Measurements from ENCODE around the gene ERF. TPM values are rescaled to one million over a fixed set of nuclear protein-coding genes. Genes with fewer than 3 reads are reported as not detected.

Gene ERF
- total RNA-seq (10 to 100 TPM; 10.0 to 13.5 (median 11.8) TPM), polyA plus RNA-seq (10 to 100 TPM in 2 of 3 donors, 1 to 10 TPM in 1; 7.1 to 11.7 (median 11.4) TPM)
- long read RNA-seq, donor 1, result 0 reads
- long read RNA-seq, donor 2, result 0 reads

DNA sequence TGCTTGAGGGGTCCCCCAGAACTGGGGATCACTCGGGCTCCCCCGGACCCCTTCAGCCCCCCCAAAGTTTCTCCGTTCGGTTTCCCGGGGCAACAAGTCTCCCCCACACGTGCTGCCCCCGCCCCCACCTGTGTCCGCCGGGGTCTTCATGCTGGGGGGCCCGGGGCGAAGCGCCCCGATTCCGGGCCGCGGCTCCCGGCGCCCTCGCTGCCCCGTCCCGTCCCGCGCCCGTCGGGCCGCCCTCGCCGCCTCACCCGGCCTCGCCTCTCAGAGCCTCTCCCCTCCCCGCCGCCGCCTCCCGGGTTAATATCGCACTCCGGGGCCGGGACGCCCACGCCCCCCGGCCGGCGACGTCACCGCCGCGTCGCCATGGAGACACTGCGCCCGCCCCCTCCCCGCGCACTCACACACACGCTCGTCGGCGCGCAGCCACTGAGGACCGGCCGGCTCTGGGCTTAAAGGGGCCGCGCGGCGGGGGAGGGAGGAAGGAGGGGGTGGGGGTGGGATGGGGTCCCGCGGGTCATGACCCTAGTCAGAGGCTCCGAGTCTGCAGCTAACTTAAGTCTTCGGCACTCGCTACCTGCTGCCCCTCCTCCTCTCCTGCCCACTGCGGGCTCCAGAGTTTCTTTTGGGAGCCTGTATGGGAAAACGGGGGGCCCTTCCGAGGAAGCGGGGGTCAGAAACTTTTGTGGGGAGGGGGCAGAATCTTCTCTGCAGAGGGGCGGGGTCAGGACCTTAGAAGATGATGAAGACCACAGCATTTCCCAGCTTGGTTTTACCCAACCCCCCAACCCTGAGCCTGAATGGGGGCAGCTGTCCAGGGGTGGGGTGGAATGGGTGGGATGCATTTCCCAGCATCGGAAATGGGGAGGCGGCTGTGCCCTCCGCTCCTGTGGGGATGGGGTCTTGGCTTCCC is at the start of gene ERF:
Gene ERF, minus strand, starts transcription at position 279 of the 916 bp plus-strand sequence. Its CDS starts 129 bp downstream, at position 150.
- ATAC-seq (peak; percentile 78 to 83 (median 82)), DNase-seq (peak; percentile 93 to 95)
- Histone ChIP-seq H3K36me3 (ENCODE audit: insufficient read depth in 1 of 2, low read depth in 1 of 2) (no peaks in the 10 kb centered on the region), H3K9me3 (no peaks in the 10 kb centered on the region), H3K27me3 (ENCODE audit: insufficient read depth in 3 of 3, low read length in 2 of 3) (peaks cover 0 to 4% (median 0%) of the 10 kb centered on the region in 3 donors), H3K4me1 (peaks cover 19% of the 10 kb centered on the region), H3K4me3 (peak within 1 kb of the TSS; percentile 95), H3K27ac (peak within 1 kb of the TSS; percentile 92)
- TF ChIP-seq, protein P1, sequence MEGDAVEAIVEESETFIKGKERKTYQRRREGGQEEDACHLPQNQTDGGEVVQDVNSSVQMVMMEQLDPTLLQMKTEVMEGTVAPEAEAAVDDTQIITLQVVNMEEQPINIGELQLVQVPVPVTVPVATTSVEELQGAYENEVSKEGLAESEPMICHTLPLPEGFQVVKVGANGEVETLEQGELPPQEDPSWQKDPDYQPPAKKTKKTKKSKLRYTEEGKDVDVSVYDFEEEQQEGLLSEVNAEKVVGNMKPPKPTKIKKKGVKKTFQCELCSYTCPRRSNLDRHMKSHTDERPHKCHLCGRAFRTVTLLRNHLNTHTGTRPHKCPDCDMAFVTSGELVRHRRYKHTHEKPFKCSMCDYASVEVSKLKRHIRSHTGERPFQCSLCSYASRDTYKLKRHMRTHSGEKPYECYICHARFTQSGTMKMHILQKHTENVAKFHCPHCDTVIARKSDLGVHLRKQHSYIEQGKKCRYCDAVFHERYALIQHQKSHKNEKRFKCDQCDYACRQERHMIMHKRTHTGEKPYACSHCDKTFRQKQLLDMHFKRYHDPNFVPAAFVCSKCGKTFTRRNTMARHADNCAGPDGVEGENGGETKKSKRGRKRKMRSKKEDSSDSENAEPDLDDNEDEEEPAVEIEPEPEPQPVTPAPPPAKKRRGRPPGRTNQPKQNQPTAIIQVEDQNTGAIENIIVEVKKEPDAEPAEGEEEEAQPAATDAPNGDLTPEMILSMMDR (IDR thresholded peaks at IDR 0.05), result no peak
- 1% methylated on average over 28 to 75 of the region's 75 CpGs for WGBS, 3 donors
- intact Hi-C loops (cut with DNase I), result no loop called here

DNA sequence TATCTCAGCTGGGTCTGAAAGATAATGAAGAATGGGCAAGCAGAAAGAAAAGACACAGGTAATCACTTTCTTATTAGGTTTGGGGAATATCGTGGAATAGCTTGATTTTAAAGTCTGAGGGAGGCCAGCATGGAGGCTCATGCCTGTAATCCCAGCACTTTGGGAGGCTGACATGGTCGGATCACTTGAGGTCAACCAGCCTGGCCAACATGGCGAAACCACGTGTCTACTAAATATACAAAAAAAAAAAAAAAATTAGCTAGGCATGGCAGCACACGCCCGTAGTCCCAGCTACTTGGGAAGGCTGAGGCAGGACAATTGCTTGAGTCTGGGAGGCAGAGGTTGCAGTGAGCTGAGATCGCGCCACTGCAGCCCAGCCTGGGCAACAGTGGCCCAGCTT is 48.9 kb upstream of the ERF start:
- Histone ChIP-seq H3K36me3 (ENCODE audit: insufficient read depth in 1 of 2, low read depth in 1 of 2) (no peaks in the 10 kb centered on the region), H3K27me3 (ENCODE audit: insufficient read depth in 3 of 3, low read length in 2 of 3) (no peaks in the 10 kb centered on the region), H3K9me3 (no peaks in the 10 kb centered on the region), H3K4me3 (peak overlapping the region; percentile 77), H3K4me1 (peaks cover 16% of the 10 kb centered on the region), H3K27ac (no peak overlapping the region)
- intact Hi-C loops (cut with DNase I), result no loop called here
- 84 to 91% (median 87%) methylated on average over 8 of the region's 8 CpGs for WGBS, 3 donors
- no peak for DNase-seq
- no peak for ATAC-seq
- TF ChIP-seq, protein P1 (IDR thresholded peaks at IDR 0.05), result no peak

DNA sequence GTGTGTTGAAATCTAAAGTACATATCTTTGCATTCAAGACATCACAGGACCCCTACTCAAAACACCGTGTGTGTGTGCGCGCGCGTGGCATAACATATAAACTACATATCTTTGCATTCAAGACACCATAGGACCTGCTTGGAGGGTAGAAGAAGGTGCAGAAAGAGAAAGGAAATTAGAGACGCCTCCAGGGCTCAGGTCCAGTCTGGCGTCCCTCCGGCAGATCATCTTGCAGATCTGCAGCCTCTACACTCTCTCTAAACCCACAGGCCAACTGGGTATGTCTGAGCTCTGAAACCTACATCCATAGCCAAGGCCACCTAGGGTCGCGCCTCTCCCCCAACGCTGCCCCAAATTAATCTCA is 48.2 kb upstream of the ERF start:
- ATAC-seq (peak in 3 of 4 donors; percentile 24 to 44 (median 42)), DNase-seq (no peak)
- H3K9me3 ChIP-seq, result no peaks in the 10 kb centered on the region
- peaks cover 16% of the 10 kb centered on the region for H3K4me1 ChIP-seq
- TF ChIP-seq, protein P1 (IDR thresholded peaks at IDR 0.05), result no peak
- no peaks in the 10 kb centered on the region for H3K36me3 ChIP-seq (ENCODE audit: insufficient read depth in 1 of 2, low read depth in 1 of 2)
- intact Hi-C loops (cut with DNase I), result no loop called here
- no peaks in the 10 kb centered on the region for H3K27me3 ChIP-seq (ENCODE audit: insufficient read depth in 3 of 3, low read length in 2 of 3)
- H3K27ac ChIP-seq, result no peak overlapping the region
- WGBS, 3 donors, result 37 to 40% (median 40%) methylated on average over 11 of the region's 11 CpGs
- peak overlapping the region; percentile 77 for H3K4me3 ChIP-seq

DNA sequence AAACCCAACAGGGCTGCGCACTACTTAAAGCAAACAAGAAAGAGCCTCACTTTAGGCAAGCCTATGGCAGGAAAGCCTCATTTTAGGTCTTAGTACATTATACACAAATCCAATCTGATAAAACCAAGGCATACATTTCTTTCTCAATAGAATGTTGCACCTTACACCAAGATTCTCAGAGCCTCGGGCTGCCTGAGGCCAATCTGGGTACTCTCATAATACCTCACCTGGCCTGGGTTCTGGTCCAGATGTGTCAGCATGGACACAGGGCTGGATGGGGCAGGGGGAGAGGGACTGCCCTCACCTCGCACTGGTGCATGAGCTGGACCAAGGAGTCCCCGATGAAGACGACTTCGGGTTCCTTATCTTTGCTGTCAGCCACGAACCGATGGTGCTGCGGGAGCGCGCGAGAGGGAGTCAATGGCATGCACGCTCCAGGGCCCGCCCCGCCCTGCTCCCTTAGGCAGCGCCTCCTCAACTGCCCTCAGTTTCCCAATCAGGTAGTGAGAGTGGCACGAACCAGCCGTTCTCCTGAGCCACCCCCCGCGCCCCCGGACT is 46.8 kb upstream of the ERF start, which contains the start of gene PRR19:
Gene PRR19, plus strand, starts transcription at position 487 of the 558 bp plus-strand sequence. CDS start 7,453 bp downstream, outside the sequence.
- DNase-seq, result peak in 1 of 2 donors; percentile 53
- intact Hi-C loops (cut with DNase I), result no loop called here
- Histone ChIP-seq H3K4me1 (peaks cover 16% of the 10 kb centered on the region), H3K36me3 (ENCODE audit: insufficient read depth in 1 of 2, low read depth in 1 of 2) (no peaks in the 10 kb centered on the region), H3K4me3 (peak within 1 kb of the TSS; percentile 77), H3K27me3 (ENCODE audit: insufficient read depth in 3 of 3, low read length in 2 of 3) (no peaks in the 10 kb centered on the region), H3K9me3 (no peaks in the 10 kb centered on the region), H3K27ac (peak within 1 kb of the TSS; percentile 18)
- TF ChIP-seq, protein P1 (IDR thresholded peaks at IDR 0.05), result no peak
- WGBS, 3 donors, result 12 to 13% (median 12%) methylated on average over 21 of the region's 21 CpGs
- peak in 3 of 4 donors; percentile 11 to 19 (median 19) for ATAC-seq

Data from psoas muscle (tissue), 8 donors.